Smooth muscle cell (in vitro differentiated cells): Measurements from ENCODE around the gene VRK3. TPM values are rescaled to one million over a fixed set of nuclear protein-coding genes. Genes with fewer than 3 reads are reported as not detected.

Experiments used
- DNase-seq: peaks from one replicate; lab custom pipeline; 2025; ENCODE audit not compliant: unreplicated experiment; lab: John Stamatoyannopoulos, UW
- H2AFZ ChIP-seq: fragments of 200-600 bp; sonication (generic); 2 replicates; pipeline ENCODE4 v1.6.0; 2016; ENCODE audit warnings: antibody characterized with exemption, low read depth, mild to moderate bottlenecking
- H3F3A ChIP-seq: fragments of 200-600 bp; sonication (generic); 2 replicates; pipeline ENCODE4 v1.6.0; 2017; ENCODE audit warnings: antibody characterized with exemption, low read depth
- H3K27ac ChIP-seq: fragments of 200-600 bp; sonication (generic); 2 replicates; pipeline ENCODE4 v1.5.1; 2016; ENCODE audit warnings: low read depth, mild to moderate bottlenecking
- H3K27me3 ChIP-seq: fragments of 200-600 bp; sonication (generic); 2 replicates; pipeline ENCODE4 v1.6.1; 2016; ENCODE audit warnings: low read depth, mild to moderate bottlenecking
- H3K36me3 ChIP-seq: fragments of 200-600 bp; sonication (generic); 2 replicates; pipeline ENCODE4 v1.5.1; 2016; ENCODE audit warnings: low read depth
- H3K4me1 ChIP-seq: fragments of 200-600 bp; sonication (generic); 2 replicates; pipeline ENCODE4 v1.5.1; 2016; ENCODE audit warnings: low read depth
- H3K4me2 ChIP-seq: fragments of 200-600 bp; sonication (generic); 2 replicates; pipeline ENCODE4 v1.6.0; 2016; ENCODE audit warnings: mild to moderate bottlenecking
- H3K4me3 ChIP-seq: fragments of 200-600 bp; sonication (generic); 2 replicates; pipeline ENCODE4 v1.5.1; 2016; ENCODE audit warnings: mild to moderate bottlenecking
- H3K79me2 ChIP-seq: fragments of 200-600 bp; sonication (generic); 2 replicates; pipeline ENCODE4 v1.6.0; 2016; ENCODE audit warnings: low read depth, mild to moderate bottlenecking
- H3K9ac ChIP-seq: fragments of 200-600 bp; sonication (generic); 2 replicates; pipeline ENCODE4 v1.6.0; 2016; ENCODE audit warnings: low read depth
- H3K9me3 ChIP-seq: fragments of 200-600 bp; sonication (generic); replicated peaks from 2 replicates; pipeline ENCODE4 v1.5.1; 2016; ENCODE audit warnings: low read depth
- H4K20me1 ChIP-seq: fragments of 200-600 bp; sonication (generic); 2 replicates; pipeline ENCODE4 v1.6.0; 2016; ENCODE audit warnings: low read depth
- CTCF ChIP-seq: fragments of 200-600 bp; sonication (generic); IDR thresholded peaks from 2 replicates; pipeline ENCODE4 v1.5.1; 2017; ENCODE audit warnings: borderline replicate concordance, mild to moderate bottlenecking, antibody characterized with exemption; ENCODE audit not compliant: insufficient read depth, poor library complexity, severe bottlenecking
- WGBS: methylation state at CpG from one replicate; pipeline ENCODE4 v1.1.7; 2016; ENCODE audit warnings: low lambda C conversion rate; 5-methylcytosine and 5-hydroxymethylcytosine counted together
- polyA plus RNA-seq: library from polyadenylated mRNA; unstranded; fragments of >200 nt; fragmentation: Nextera tagmentation; extraction: Ambion mirVana; gene quantifications from 2 replicates; pipeline ENCODE4 v1.2.1, GENCODE V29; 2016
- total RNA-seq: library from RNA; depleted of rRNA; stranded (reverse); fragments of >200 nt; gene quantifications from 2 replicates; pipeline ENCODE4 v1.2.3, GENCODE V29; 2014

The VRK3 gene
- total and polyA plus RNA-seq, 2 experiments from 2014 or later = 24.6 to 41.4 TPM

- TF ChIP-seq CTCF = peak; percentile 71
- Histone ChIP-seq H3K27ac (no peak overlapping the region), H3K79me2 (no peaks in the 10 kb centered on the region), H4K20me1 (peaks cover 33% of the 10 kb centered on the region), H3K9me3 (no peaks in the 10 kb centered on the region), H3K27me3 (no peaks in the 10 kb centered on the region), H3K4me2 (no peak overlapping the region), H3K4me3 (no peak overlapping the region), H2AFZ (no peak overlapping the region), H3K36me3 (no peaks in the 10 kb centered on the region), H3F3A (no peaks in the 10 kb centered on the region), H3K4me1 (no peaks in the 10 kb centered on the region), H3K9ac (no peak overlapping the region)
- 43% methylated on average over 10 of the region's 10 CpGs for WGBS
- no peak for DNase-seq
Observed at GRCh38 chr19:49983645-49984229, 41.4 kb downstream of the VRK3 start.

- Histone ChIP-seq H2AFZ (no peak overlapping the region), H3K9me3 (no peaks in the 10 kb centered on the region), H4K20me1 (peaks cover 17% of the 10 kb centered on the region), H3K36me3 (no peaks in the 10 kb centered on the region), H3K4me3 (no peak overlapping the region), H3K79me2 (no peaks in the 10 kb centered on the region), H3K27ac (no peak overlapping the region), H3F3A (no peaks in the 10 kb centered on the region), H3K27me3 (no peaks in the 10 kb centered on the region), H3K4me2 (no peak overlapping the region), H3K9ac (no peak overlapping the region), H3K4me1 (no peaks in the 10 kb centered on the region)
- no peak for DNase-seq
- WGBS = 88% methylated on average over 21 of the region's 21 CpGs
- TF ChIP-seq CTCF = no peak
Observed at GRCh38 chr19:49981603-49982593, 43.3 kb downstream of the VRK3 start.

GRCh38 chr19:49978324-49978723, 46.8 kb downstream of the VRK3 start:
- Histone ChIP-seq H3K36me3 (no peaks in the 10 kb centered on the region), H4K20me1 (peaks cover 6% of the 10 kb centered on the region), H3K9me3 (no peaks in the 10 kb centered on the region), H3K79me2 (no peaks in the 10 kb centered on the region), H3F3A (no peaks in the 10 kb centered on the region), H3K4me1 (no peaks in the 10 kb centered on the region), H3K4me3 (no peak overlapping the region), H3K4me2 (no peak overlapping the region), H3K27me3 (no peaks in the 10 kb centered on the region), H2AFZ (no peak overlapping the region), H3K27ac (no peak overlapping the region), H3K9ac (no peak overlapping the region)
- 88% methylated on average over 11 of the region's 11 CpGs for WGBS
- DNase-seq = no peak
- no peak for TF ChIP-seq CTCF
